ENCODE results near the gene SAXO1.

Gene SAXO1

DNA sequence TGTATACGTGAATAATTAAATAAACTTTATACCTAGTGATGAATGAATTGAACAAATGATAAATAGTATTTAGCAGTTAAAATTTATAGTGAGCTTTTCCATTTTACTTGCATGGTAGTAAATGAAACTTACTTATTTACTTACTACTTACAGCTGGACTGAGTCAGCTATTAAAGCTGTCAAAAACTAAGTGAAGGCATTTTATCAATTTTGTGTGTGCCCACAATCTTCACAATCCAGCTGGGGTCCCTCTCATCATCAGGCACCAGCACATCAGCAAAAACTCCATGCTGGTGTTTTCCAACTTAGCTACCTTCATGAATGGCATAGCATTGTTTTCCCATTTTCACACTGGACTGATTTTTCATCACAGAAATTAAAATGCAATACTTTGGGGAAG, 81.1 kb downstream of the SAXO1 start:
- H3K4me3 ChIP-seq (ENCODE audit: low read depth, low read length), result no peak overlapping the region
- in situ Hi-C loops (cut with HindIII; ENCODE audit: low sequenced_read_pairs), result no loop called here
- TF ChIP-seq, protein P1, sequence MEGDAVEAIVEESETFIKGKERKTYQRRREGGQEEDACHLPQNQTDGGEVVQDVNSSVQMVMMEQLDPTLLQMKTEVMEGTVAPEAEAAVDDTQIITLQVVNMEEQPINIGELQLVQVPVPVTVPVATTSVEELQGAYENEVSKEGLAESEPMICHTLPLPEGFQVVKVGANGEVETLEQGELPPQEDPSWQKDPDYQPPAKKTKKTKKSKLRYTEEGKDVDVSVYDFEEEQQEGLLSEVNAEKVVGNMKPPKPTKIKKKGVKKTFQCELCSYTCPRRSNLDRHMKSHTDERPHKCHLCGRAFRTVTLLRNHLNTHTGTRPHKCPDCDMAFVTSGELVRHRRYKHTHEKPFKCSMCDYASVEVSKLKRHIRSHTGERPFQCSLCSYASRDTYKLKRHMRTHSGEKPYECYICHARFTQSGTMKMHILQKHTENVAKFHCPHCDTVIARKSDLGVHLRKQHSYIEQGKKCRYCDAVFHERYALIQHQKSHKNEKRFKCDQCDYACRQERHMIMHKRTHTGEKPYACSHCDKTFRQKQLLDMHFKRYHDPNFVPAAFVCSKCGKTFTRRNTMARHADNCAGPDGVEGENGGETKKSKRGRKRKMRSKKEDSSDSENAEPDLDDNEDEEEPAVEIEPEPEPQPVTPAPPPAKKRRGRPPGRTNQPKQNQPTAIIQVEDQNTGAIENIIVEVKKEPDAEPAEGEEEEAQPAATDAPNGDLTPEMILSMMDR (IDR thresholded peaks at IDR 0.05; ENCODE audit: low read depth, low read length, missing control alignments), result no peak
- no peak for DNase-seq (ENCODE audit: low read depth)

DNA sequence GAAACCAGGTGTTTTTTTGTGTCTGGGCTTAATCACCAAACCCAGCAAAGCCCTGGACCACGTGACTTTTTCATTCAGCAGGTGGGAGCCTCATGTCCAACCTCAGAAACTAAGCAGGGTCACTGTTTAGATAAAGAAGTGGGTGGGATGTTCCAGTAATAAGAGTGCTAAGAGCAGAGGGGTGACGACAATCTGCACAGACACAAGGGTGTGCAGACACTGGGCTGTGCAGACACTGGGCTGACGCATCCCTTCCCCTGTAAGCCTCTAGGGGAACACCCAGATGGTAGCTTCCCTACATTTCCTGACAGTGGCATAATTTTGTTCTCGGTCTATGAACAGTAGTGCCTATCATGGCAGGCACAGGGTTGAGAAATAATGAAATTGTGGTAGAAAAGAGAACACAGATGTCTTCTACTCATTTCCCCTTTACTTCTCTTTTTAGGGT, 85.1 kb downstream of the SAXO1 start:
- no peak overlapping the region for H3K4me3 ChIP-seq (ENCODE audit: low read depth, low read length)
- in situ Hi-C loops (cut with HindIII; ENCODE audit: low sequenced_read_pairs), result no loop called here
- TF ChIP-seq, protein P1 (IDR thresholded peaks at IDR 0.05; ENCODE audit: low read depth, low read length, missing control alignments), result no peak
- DNase-seq (ENCODE audit: low read depth), result no peak

DNA sequence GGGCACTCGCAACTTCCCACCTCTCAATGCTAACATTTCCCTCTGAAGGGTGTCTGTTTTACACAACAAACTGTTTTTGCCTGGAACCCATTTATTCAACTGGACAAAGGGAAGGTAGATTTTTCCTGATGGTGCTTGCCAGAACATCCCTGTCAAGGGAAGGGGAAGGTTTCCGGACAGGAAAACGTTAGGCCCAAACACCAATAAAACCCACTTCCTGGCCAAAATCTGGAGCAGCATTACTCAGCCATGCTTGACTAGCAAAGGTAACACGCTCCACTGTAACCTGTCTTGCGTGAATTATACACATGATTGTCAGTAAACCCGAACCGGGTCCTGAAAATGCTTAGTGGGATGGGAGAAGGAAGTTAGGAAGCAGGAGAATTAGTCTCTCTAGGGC, 90.2 kb downstream of the SAXO1 start:
- no peak for DNase-seq (ENCODE audit: low read depth)
- in situ Hi-C loops (cut with HindIII; ENCODE audit: low sequenced_read_pairs), result no loop called here
- no peak overlapping the region for H3K4me3 ChIP-seq (ENCODE audit: low read depth, low read length)
- TF ChIP-seq, protein P1 (IDR thresholded peaks at IDR 0.05; ENCODE audit: low read depth, low read length, missing control alignments), result no peak

DNA sequence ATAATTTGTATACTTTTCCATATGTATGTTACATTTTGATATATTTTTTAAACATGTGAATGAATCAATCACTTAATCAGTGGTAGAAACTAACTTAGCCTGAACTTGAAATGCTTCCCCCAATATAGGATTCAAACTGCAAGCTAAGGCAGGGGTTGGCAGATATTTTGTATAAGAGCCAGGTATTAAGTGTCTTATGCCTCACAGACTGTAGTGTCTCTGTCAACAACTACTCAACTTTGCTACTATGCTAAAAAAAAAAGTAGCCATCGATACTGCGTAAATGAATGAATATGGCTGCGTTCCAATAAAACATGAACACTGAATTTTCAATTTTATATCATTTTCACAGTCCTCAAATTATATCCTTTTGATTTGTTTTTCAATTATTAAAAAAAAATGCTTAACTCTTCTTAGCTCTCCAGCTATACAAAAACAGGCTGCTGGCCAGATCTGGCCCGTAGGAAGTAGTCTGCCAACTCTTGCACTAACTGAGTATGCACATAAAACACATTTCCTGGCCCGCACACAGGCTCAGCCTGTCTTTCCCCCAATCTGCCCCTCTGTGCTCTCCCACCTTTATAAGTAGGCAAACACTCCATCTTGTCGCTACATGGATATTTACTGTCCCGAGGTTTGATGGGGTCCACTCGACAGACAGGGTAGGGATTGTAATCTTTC, 91.8 kb downstream of the SAXO1 start:
- DNase-seq (ENCODE audit: low read depth), result no peak
- TF ChIP-seq, protein P1 (IDR thresholded peaks at IDR 0.05; ENCODE audit: low read depth, low read length, missing control alignments), result no peak
- no peak overlapping the region for H3K4me3 ChIP-seq (ENCODE audit: low read depth, low read length)
- in situ Hi-C loops (cut with HindIII; ENCODE audit: low sequenced_read_pairs), result no loop called here

DNA sequence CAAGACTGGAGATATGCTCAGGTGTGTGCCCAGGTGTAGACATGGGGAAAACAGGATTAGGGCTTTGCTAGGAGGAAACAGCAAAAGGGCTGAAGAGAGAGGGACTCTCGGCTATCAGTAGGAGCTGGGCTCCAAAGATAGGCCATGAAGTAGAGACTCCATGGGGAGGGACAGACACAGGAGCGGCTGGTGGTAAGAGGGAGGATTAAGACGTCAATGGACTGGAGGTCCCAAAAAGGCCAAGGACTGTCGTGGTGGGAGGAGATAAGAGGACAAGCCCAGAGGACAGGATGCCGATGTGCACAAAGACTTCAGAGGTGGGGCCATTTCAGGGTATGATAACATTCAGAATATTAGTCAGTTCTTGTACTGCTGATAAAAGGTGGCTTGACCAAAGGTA, 93.1 kb downstream of the SAXO1 start:
- TF ChIP-seq, protein P1 (IDR thresholded peaks at IDR 0.05; ENCODE audit: low read depth, low read length, missing control alignments), result no peak
- in situ Hi-C loops (cut with HindIII; ENCODE audit: low sequenced_read_pairs), result no loop called here
- no peak overlapping the region for H3K4me3 ChIP-seq (ENCODE audit: low read depth, low read length)
- no peak for DNase-seq (ENCODE audit: low read depth)

DNA sequence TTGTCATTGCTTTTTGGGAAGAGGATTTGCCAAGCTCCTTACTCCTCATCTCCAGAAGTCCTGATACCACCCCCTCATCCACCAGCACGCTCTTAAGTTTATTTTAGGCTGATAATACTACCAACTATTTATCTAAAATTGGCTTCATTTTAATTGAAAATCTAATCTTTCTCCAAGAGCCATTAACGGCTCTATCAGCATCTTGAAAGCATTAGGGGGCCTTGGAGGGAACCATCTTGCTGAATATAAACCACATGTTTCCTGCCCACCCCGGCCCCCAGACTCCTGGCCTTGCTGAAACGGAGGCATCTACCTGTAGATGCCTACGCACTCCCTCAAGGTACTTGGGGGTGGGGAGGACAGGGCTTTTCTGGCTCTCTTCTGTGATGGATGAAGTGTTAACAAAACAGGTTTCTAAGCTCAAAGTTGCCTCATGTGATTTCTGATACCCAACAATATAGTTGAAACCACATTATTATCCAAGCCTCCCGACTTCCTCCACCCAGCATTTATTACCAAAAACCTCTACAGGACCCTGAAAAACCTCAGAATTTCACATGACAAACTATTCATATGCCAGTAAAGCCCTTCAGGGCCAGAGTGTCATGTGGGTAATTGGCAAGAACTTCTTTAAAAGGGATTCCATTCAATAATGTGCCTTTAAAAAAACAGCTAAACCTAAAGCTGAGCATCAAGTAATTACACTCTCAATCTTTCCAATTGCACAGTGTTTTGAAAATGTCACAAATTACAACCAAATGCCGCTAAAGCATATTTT, 96.7 kb downstream of the SAXO1 start:
- H3K4me3 ChIP-seq (ENCODE audit: low read depth, low read length), result no peak overlapping the region
- TF ChIP-seq, protein P1 (IDR thresholded peaks at IDR 0.05; ENCODE audit: low read depth, low read length, missing control alignments), result no peak
- DNase-seq (ENCODE audit: low read depth), result no peak
- in situ Hi-C loops (cut with HindIII; ENCODE audit: low sequenced_read_pairs), result no loop called here

All from astrocyte of the cerebellum (primary cell).